ENCODE data around the gene PFN4. TPM values are rescaled to one million over a fixed set of nuclear protein-coding genes. Genes with fewer than 3 reads are reported as not detected.

PFN4 gene
- total and polyA plus RNA-seq, 10 donors = 0.35 to 1.3 (median 0.75) TPM; not detected in 4

DNA sequence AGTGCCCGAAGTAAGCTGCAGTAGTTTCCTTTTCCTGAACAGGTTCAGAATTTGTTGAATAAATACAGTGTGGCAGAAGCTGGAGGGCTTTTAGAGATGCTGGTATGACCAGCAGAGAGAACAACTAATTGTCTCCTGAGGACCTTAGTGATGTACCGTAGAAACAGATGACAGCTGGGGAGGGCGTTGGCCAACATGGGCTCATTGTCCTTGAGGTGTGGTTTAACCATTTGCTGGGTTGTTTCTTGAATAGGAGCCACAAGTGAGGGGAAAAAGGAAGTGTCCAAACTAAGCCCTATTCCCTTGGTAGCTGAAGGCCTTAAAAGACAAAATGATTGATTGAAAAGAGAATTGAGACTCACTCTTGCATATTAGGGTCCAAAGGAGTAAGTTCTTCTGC, 40.1 kb upstream of the PFN4 start:
- WGBS, 5 donors = 44 to 63% (median 58%) methylated on average over 2 to 3 of the region's 3 CpGs
- peaks cover 0 to 14% (median 6%) of the 10 kb centered on the region in 6 donors for H3K4me1 ChIP-seq
- H3K27me3 ChIP-seq (replicated peaks in 1 of 7) = no peaks in the 10 kb centered on the region
- no peak overlapping the region for H3K4me3 ChIP-seq
- TF ChIP-seq POLR2A (IDR thresholded peaks at IDR 0.05) (no peak), POLR2AphosphoS5 (IDR thresholded peaks at IDR 0.05) (no peak)
- TF ChIP-seq, protein P1, sequence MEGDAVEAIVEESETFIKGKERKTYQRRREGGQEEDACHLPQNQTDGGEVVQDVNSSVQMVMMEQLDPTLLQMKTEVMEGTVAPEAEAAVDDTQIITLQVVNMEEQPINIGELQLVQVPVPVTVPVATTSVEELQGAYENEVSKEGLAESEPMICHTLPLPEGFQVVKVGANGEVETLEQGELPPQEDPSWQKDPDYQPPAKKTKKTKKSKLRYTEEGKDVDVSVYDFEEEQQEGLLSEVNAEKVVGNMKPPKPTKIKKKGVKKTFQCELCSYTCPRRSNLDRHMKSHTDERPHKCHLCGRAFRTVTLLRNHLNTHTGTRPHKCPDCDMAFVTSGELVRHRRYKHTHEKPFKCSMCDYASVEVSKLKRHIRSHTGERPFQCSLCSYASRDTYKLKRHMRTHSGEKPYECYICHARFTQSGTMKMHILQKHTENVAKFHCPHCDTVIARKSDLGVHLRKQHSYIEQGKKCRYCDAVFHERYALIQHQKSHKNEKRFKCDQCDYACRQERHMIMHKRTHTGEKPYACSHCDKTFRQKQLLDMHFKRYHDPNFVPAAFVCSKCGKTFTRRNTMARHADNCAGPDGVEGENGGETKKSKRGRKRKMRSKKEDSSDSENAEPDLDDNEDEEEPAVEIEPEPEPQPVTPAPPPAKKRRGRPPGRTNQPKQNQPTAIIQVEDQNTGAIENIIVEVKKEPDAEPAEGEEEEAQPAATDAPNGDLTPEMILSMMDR (IDR thresholded peaks at IDR 0.05 in 8 of 11, conservative IDR thresholded peaks at IDR 0.05 in 3 of 11) = no peak
- H3K36me3 ChIP-seq = peaks cover 0 to 20% (median 0%) of the 10 kb centered on the region in 6 donors
- DNase-seq = no peak
- peaks cover 0 to 9% (median 6%) of the 10 kb centered on the region in 8 donors for H3K9me3 ChIP-seq
- H3K27ac ChIP-seq = no peak overlapping the region
- intact Hi-C loops (cut with DNase I; ENCODE audit: low total_unique reads) = no loop called here

DNA sequence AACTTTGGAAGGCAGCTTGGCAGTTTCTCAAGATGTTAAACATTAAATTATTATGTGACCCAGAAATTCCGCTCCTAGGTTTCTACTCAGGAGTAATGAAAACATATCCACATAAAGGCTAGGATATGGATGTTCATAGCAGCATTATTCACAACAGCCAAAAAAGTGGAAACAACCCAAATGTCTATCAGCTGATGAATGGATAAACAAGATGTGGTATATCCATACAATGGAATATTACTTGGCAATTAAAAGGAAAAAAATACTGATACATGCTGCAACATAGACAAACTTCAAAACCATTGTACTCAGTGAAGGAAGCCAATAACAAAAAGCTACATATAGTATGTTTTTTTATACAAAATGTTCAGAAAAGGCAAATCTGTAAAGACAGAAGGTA, 39.4 kb upstream of the PFN4 start:
- no peak for DNase-seq
- Histone ChIP-seq H3K27me3 (replicated peaks in 1 of 7) (no peaks in the 10 kb centered on the region), H3K36me3 (peaks cover 0 to 25% (median 0%) of the 10 kb centered on the region in 6 donors), H3K4me1 (peaks cover 0 to 14% (median 6%) of the 10 kb centered on the region in 6 donors), H3K9me3 (peaks cover 0 to 9% (median 6%) of the 10 kb centered on the region in 8 donors), H3K4me3 (no peak overlapping the region), H3K27ac (no peak overlapping the region)
- WGBS, 5 donors = 97 to 100% (median 100%) methylated on average over 1 of the region's 1 CpG
- TF ChIP-seq, protein P1 (IDR thresholded peaks at IDR 0.05 in 8 of 11, conservative IDR thresholded peaks at IDR 0.05 in 3 of 11) = no peak
- TF ChIP-seq POLR2AphosphoS5 (IDR thresholded peaks at IDR 0.05) (no peak), POLR2A (IDR thresholded peaks at IDR 0.05) (no peak)
- intact Hi-C loops (cut with DNase I; ENCODE audit: low total_unique reads) = no loop called here

DNA sequence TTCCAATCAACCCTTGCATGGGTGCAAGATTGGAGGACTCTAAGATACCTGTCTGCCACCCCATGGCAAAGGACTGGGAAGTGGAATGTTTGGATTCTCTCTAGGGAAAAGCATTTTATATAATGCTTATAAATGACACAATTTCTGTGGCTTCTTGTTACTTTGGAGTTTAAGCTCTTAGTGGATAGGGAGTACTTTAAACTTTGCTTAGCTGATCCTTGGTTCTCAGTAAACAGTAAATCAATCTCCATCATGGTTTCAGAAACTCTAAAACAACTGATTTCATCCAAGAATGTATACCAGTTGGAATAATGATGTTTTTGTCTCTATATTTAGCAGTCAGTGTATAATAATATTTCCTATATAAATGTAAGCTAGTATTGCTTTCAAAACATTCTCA, 37.6 kb upstream of the PFN4 start:
- Histone ChIP-seq H3K27me3 (replicated peaks in 1 of 7) (no peaks in the 10 kb centered on the region), H3K27ac (no peak overlapping the region), H3K4me1 (peaks cover 0 to 14% (median 6%) of the 10 kb centered on the region in 6 donors), H3K4me3 (no peak overlapping the region), H3K9me3 (peaks cover 0 to 9% (median 6%) of the 10 kb centered on the region in 8 donors), H3K36me3 (peaks cover 0 to 25% (median 0%) of the 10 kb centered on the region in 6 donors)
- intact Hi-C loops (cut with DNase I; ENCODE audit: low total_unique reads) = no loop called here
- TF ChIP-seq, protein P1 (IDR thresholded peaks at IDR 0.05 in 8 of 11, conservative IDR thresholded peaks at IDR 0.05 in 3 of 11) = no peak
- TF ChIP-seq POLR2A (IDR thresholded peaks at IDR 0.05) (no peak), POLR2AphosphoS5 (IDR thresholded peaks at IDR 0.05) (no peak)
- no peak for DNase-seq

DNA sequence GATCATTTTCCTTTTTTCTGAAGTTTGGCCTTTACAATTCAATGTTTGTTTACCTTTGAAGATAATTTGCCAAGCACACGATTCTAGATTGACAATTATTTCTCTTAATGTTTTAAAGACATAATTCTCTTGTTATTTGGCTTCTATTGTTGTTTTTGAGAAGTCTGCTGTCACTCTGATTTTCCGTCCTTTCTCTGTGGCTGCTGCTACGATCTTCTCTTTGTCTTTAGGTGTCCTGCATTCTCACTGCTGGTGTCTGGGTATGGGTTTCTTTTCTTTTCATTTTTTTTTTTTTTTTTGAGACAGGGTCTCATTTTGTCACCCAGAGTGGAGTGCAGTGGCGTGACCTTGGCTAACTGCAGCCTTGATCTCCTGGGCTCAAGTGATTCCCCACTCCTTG, 36.6 kb upstream of the PFN4 start:
- TF ChIP-seq POLR2A (IDR thresholded peaks at IDR 0.05) (no peak), POLR2AphosphoS5 (IDR thresholded peaks at IDR 0.05) (no peak)
- TF ChIP-seq, protein P1 (IDR thresholded peaks at IDR 0.05 in 8 of 11, conservative IDR thresholded peaks at IDR 0.05 in 3 of 11) = no peak

More for the DNA sequence above, 36.6 kb upstream of the PFN4 start:
- intact Hi-C loops (cut with DNase I; ENCODE audit: low total_unique reads) = no loop called here
- Histone ChIP-seq H3K4me3 (no peak overlapping the region), H3K36me3 (peaks cover 0 to 25% (median 0%) of the 10 kb centered on the region in 6 donors), H3K27me3 (replicated peaks in 1 of 7) (no peaks in the 10 kb centered on the region), H3K4me1 (peaks cover 0 to 9% (median 4%) of the 10 kb centered on the region in 6 donors), H3K9me3 (peaks cover 0 to 9% (median 6%) of the 10 kb centered on the region in 8 donors), H3K27ac (no peak overlapping the region)
- WGBS, 5 donors = 92 to 97% (median 95%) methylated on average over 4 of the region's 4 CpGs
- DNase-seq = no peak

Measured in spleen (tissue), 11 donors.